A549 (cell line): Measurements from ENCODE around the gene FOXJ3.

Source experiments
- CBX2 ChIP-seq: fragments of 200-600 bp; sonication (generic); IDR thresholded peaks from 2 replicates; pipeline ENCODE4 v1.6.1; 2016; ENCODE audit warnings: low read depth, mild to moderate bottlenecking, borderline replicate concordance
- CTCF ChIP-seq: fragments of >200 bp; sonication (Bioruptor Twin); formaldehyde crosslinking; IDR thresholded peaks from 3 replicates; pipeline ENCODE4 v1.5.1; 2016
- NFE2L2 ChIP-seq: fragments of 150-350 bp; conservative IDR thresholded peaks from 2 replicates; pipeline ENCODE4 v1.6.1; 2014; ENCODE audit warnings: low read length

DNA sequence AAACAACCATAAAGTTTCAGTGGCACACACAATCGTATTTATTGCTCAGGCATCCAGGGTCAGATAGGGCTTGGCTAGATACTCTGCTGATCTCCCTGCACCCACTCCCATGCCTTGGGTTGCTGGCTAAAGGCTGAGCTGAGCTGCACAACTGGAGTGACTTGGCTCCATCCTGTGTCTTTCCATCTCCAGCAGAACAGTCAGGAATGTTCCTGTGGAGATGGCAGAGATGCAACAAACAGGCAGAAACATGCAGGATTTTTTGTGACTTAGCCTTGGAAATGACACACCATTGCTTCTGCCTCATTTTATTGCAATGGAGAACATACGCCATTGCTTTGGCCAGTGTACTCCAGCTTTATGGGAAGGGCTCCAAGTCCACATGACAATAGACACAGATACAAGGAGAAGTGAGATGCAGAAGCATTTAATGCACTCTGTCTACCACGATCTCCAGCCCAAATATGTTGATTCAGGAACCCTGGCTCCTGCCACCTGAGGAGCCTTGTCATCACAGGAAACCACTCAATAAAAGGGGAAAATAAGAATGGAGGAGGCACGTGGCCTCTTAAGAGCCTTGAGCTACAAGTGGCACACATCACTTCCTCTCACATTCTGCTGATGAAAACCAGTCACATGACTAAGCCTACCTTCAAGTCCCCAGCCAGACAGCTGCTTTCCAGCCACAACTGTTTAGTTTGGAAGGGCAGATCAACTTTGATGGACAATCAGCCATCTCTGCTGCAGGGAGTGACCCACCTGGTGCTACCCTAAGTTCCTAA is 191.9 kb downstream of the FOXJ3 start:
- no peak for TF ChIP-seq CTCF
- no peak for TF ChIP-seq NFE2L2
- no peak for TF ChIP-seq CBX2
